RWPE2 (cell line): Measurements from ENCODE around the gene SLC47A2.

Experiments used
- ATAC-seq: fragments of 200-7000 bp; cut with Tn5 transposase; 3 replicates; pipeline ENCODE4 v1.9.1; 2021; ENCODE audit warnings: low read depth
- DNase-seq: peaks from one replicate; pipeline ENCODE4 v3.0.0-alpha.2; 2020; ENCODE audit warnings: low spot score
- H3K27ac ChIP-seq: fragments of 450-650 bp; 2 replicates; pipeline ENCODE4 v1.5.1; 2017; ENCODE audit warnings: mild to moderate bottlenecking; ENCODE audit not compliant: poor library complexity, severe bottlenecking
- H3K27me3 ChIP-seq: fragments of 250-450 bp; sonication (Bioruptor Pico); 2 replicates; pipeline ENCODE4 v1.5.1; 2021; ENCODE audit warnings: mild to moderate bottlenecking, moderate library complexity; ENCODE audit not compliant: insufficient read depth, poor library complexity, severe bottlenecking
- H3K36me3 ChIP-seq: fragments of 250-450 bp; sonication (Bioruptor Pico); 2 replicates; pipeline ENCODE4 v1.5.1; 2020; ENCODE audit warnings: low read depth, mild to moderate bottlenecking, moderate library complexity
- H3K4me1 ChIP-seq: fragments of 250-450 bp; sonication (Bioruptor Pico); 2 replicates; pipeline ENCODE4 v1.5.1; 2021; ENCODE audit warnings: mild to moderate bottlenecking, moderate library complexity; ENCODE audit not compliant: insufficient read depth, poor library complexity, severe bottlenecking
- H3K4me3 ChIP-seq: fragments of 250-450 bp; sonication (Bioruptor Pico); 2 replicates; pipeline ENCODE4 v1.5.1; 2021; ENCODE audit warnings: mild to moderate bottlenecking, moderate library complexity; ENCODE audit not compliant: severe bottlenecking
- H3K9me3 ChIP-seq: fragments of 250-450 bp; sonication (Bioruptor Pico); 2 replicates; pipeline ENCODE4 v1.5.1; 2021; ENCODE audit warnings: mild to moderate bottlenecking, moderate library complexity; ENCODE audit not compliant: severe bottlenecking
- CTCF ChIP-seq: fragments of 450-650 bp; IDR thresholded peaks from one replicate; pipeline ENCODE4 v1.5.1; 2017; ENCODE audit warnings: mild to moderate bottlenecking, moderate library complexity; ENCODE audit not compliant: poor library complexity, severe bottlenecking

SLC47A2 gene

GRCh38 chr17:19677736-19678379 is 38.5 kb downstream of the SLC47A2 start:
- DNase-seq, result no peak
- Histone ChIP-seq H3K4me1 (no peaks in the 10 kb centered on the region), H3K4me3 (no peak overlapping the region), H3K27me3 (no peaks in the 10 kb centered on the region), H3K9me3 (no peaks in the 10 kb centered on the region), H3K36me3 (peaks cover 23% of the 10 kb centered on the region), H3K27ac (no peak overlapping the region)
- ATAC-seq, result no peak
- TF ChIP-seq CTCF, result no peak

- H3K4me3 ChIP-seq, result no peak overlapping the region
- H3K9me3 ChIP-seq, result no peaks in the 10 kb centered on the region
- H3K4me1 ChIP-seq, result no peaks in the 10 kb centered on the region
- DNase-seq, result no peak
- no peaks in the 10 kb centered on the region for H3K27me3 ChIP-seq
- no peak for ATAC-seq
- TF ChIP-seq CTCF, result no peak
- peaks cover 33% of the 10 kb centered on the region for H3K36me3 ChIP-seq
- no peak overlapping the region for H3K27ac ChIP-seq
Measured at GRCh38 chr17:19676896-19677295, 39.5 kb downstream of the SLC47A2 start.

- TF ChIP-seq CTCF, result no peak
- ATAC-seq (no peak), DNase-seq (no peak)
- Histone ChIP-seq H3K27ac (no peak overlapping the region), H3K36me3 (peaks cover 49% of the 10 kb centered on the region), H3K27me3 (no peaks in the 10 kb centered on the region), H3K4me1 (no peaks in the 10 kb centered on the region), H3K4me3 (no peak overlapping the region), H3K9me3 (no peaks in the 10 kb centered on the region)
Measured at GRCh38 chr17:19673623-19674022, 42.8 kb downstream of the SLC47A2 start.

GRCh38 chr17:19672009-19672750 is 44.2 kb downstream of the SLC47A2 start:
- no peaks in the 10 kb centered on the region for H3K9me3 ChIP-seq
- H3K36me3 ChIP-seq, result peaks cover 59% of the 10 kb centered on the region
- TF ChIP-seq CTCF, result peak; percentile 39
- DNase-seq (no peak), ATAC-seq (no peak)
- H3K27me3 ChIP-seq, result no peaks in the 10 kb centered on the region
- H3K27ac ChIP-seq, result no peak overlapping the region
- H3K4me3 ChIP-seq, result no peak overlapping the region
- H3K4me1 ChIP-seq, result no peaks in the 10 kb centered on the region

- Histone ChIP-seq H3K27me3 (no peaks in the 10 kb centered on the region), H3K27ac (no peak overlapping the region), H3K4me1 (no peaks in the 10 kb centered on the region), H3K4me3 (no peak overlapping the region), H3K36me3 (peaks cover 63% of the 10 kb centered on the region), H3K9me3 (no peaks in the 10 kb centered on the region)
- no peak for DNase-seq
- no peak for ATAC-seq
- TF ChIP-seq CTCF, result no peak
Measured at GRCh38 chr17:19671433-19671832, 45.0 kb downstream of the SLC47A2 start.
